HG03196 (cell line): Measurements from ENCODE around the gene GPATCH8.
"Not testable (repeated sequence)": the region's sequence is repeated elsewhere in the genome, so short reads cannot be mapped to it uniquely, and the experiment has no call there.

ENCODE experiments used
- ATAC-seq: cut with Tn5 transposase; IDR thresholded peaks from one replicate; pipeline ENCODE4 v1.9.1; 2021; ENCODE audit not compliant: unreplicated experiment

The GPATCH8 gene

DNA sequence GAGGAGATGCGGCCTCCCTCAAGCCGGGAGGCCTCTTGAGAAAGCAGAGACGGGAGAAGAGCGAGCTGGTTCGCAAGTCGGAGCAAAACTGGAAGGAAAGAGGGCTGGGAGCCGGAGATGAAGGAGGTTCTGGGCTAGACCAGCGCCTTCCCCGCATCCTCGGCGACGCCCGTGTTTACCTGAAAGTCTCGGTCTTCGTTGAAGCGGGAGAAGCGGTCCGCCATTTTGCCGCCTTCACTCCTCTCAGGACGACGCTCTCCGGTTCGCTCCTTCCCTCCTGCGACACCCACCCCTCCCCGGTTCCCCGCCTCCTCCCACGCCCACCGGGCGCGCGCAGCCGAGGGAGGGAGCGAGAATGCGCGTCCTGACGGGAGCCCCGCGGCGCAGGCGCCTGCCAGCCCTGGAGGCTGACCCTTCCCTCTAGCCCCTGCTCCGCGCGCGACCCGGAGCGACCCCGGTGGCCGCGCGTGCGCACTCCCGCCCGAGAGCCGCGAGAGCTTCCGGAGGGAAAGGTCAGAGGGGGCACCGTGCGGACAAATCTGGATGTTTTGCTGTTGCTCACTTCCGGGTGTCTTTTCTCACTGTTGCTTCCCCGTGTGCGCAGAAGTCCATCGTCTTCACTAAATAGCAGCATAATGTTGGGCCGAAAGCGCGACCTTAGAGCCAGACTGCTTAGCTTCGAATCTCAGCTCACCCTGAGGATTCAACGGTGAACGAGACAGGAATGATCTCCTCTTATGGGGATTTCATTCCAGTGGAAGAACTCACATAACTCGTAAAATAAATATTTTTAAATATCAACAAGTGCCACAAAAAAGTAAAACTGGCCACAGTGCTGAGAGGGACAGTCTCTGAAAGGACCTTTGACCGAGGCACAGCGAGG is at the start of gene GPATCH8:
TSS of gene GPATCH8 (minus strand) at position 260 of the 883 bp plus-strand sequence. CDS start at position 224, 36 bp downstream.
- peak; percentile 86 for ATAC-seq

DNA sequence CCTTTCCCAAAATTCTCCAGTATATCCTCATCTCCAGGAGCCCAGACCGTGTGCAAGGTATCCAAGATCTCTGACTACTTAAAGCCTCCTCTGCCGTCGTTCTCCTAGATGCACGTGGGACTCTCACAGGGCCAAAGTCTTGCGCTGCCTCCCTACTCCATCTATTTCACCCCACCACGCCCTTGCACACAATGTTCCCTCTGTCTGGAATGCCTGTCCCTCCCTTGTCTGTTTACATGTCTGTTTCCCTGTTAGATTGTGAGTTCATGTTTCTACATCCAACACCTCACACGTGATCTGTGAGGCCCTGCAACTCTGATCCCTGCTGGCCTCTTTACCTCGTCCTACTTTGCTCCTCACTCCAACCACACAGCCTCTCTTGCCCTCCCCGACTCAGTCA is 49.2 kb upstream of the GPATCH8 start:
- no peak for ATAC-seq

DNA sequence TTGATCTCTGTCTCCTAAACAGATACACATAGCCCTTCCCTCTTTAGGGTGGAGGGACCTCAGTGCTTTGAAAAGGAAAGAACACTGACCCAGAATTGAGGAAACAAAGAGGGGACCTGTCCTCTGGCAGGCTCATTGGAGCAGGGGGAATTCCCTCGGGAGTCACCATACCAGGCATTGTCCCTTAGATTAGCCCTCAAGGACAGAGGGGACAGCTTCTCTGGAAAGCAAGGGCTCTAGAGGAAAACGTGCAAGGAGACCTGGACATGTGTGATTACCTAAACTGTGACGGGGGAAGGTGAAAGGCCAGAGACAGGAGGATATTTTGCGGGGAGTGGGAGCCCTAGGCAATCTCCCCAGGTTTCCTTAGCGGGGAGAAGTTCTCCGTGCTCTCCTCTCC is 46.5 kb upstream of the GPATCH8 start:
- ATAC-seq: no peak

DNA sequence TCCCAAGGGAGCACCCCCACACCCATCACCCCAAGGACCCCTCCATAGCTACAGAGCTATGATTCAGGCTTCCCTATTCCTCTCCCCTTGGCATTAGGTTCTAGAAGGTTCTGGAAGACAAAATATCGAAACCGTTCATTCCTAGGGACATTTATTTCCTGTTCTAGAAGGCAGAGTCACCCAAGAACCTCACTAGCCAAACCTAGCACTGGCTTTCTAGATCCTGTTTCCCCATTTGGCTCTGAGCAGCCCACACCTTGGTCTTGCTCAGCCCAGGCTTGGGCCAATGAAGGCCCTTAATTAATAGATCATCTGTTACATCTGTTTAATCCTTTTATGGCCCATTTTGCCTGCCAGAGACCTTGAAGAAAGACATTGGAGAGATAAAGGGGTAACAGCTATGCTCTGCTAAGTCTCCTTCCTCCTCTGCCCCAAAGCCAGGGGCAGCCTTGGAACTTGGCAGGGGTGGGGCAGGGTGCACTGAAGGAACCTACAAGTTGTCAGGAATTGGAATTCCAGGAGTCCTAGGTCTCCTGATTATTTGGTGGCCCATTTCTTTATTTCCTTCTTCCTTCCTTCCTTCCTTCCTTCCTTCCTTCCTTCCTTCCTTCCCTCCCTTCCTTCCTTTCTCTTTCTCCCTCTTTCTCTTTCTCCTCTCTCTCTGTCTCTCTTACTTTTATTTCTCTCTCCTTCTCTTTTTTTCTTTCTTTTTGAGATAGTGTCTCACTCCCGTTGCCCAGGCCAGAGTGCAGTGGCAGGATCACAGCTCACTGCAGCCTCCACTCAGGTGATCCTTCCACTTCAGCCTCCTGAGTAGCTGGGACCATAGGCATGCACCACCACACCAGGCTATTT is 45.4 kb upstream of the GPATCH8 start:
- ATAC-seq: no peak

DNA sequence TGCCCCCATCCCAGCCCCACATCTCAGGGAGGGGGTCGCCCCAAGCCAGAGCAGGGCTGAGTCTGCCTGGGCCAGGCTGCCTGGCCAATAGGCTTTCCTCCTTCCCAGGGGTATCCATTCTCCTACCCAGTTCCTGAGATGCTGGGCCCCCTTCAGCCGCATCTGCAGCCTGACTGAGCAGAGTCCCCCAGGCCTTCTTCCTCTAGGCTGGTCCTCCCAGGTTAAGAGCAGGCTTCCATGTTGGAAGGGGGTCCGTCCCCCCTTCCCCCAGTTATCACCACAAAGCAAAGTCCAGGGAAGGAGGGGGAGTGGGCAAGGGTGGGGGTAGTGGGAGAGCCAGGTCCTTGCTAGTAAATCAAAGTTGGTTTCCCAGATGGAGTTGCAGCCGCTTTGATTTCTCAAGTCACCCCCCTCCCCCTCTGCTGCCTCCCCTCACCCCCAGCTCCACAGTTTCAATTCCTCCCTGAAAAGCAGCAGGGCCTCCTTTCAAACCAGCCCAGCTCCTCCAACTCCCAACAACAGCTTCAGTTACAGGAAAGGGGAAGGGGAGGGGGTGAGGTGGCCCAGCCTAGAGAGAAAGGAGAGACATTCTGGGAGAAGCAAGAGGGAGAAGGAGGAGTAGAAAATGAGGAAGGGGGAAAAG is 44.5 kb upstream of the GPATCH8 start:
- ATAC-seq: no peak

DNA sequence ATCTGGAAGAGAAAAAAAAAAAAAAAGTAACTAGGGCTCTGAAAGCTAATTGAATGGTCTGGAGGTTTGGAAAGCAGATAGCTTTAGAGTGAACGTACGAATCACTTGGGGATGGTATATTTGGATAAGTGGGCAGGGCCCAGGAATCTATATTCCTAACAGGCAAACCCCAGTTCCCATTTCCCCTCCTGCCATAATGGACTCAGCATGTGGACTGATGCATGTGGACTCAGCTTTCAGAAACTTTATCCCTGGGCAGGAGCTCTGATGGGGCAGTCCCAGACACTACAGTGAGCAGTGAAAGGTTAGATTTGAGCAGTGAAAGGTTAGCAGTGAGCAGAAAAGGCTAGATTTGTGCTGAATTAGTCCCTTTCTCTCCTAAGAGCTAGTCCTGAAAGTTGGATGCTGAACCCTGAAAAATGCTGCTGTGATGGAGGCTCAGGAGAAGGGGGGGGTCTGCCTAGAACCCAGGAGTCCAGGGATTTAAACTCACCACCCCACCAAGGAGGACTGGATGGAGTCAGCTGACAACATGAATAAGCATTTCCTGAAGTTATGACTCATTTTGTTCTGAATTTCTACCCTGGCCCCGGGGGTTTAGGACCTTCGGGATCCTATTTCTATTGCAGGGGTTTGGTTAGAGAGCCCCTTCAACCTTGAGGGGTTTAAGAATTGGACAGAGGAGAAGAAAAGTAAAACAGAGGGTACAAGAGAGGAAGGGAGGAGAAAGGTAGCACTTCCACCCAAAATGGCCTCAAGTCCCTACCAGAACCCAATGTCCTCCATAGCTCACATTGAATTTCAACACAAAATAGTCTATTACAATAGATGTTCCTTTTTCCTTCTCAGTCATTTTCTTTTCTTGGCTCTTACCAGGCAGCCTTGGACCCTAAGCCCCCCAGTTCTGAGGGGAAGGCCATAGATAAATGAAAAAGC is 43.7 kb upstream of the GPATCH8 start:
- ATAC-seq: no peak

DNA sequence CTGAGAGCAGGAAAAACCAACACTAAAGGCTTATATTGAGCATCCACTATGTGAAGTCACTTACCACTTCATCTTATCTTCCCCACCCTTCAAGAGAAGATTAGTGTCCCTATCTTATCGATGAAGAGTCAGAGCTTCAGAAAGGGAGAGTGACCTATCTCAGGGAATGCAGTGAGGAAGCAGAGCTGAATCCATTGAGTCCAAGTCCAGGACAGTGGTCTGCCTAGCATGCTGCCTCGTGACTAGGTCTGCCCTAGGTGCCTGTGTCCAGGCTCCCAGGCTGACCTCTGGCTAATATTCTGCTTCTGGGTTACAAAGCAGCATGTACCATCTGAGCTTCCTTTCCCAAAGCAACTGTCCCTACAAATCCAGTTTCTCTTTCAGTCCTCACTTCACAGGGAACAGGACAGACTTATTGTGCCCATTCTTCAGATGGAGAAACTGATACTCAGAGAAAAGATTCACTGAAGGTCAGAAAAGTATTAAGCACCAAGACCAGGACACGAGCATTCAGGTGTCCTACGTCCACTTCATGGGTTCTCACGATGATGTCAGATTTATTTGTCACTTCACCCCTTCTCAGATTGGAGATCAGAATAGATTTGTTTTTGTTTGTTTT is 40.8 kb upstream of the GPATCH8 start:
- no peak for ATAC-seq

DNA sequence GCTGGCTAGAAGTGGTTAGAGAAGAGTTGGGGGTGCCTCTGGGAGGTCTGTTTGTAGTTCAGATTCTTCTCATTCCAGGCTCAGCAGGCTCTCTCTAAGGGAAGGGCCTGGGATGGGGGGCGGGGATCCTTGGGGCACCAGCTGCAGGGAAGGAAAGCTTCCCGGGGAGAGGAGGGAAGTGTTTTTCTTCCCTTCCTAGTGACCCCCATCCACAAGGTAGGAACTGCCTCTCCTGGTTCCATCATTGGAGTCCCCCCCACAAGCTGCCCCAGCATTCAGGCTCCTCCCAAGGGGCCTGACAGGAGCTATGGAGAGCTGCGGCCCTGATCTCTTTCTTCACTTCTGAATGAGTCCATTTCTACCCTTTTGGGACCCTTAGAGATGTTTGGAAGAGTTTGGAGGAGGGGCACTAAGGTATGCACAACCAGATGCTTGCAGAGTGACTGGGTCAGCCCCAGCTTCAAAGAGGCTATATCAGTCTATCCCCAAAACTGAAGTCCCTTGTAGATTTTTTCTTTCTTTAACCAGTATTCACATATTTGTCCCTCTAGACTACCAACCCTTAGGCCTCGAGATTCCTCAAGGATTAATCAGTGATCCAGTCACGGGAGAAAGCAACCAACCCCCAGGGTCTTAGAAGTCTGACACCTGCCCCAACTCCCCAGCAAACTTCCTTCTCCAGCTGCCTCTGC is 40.2 kb upstream of the GPATCH8 start:
- ATAC-seq: no peak

DNA sequence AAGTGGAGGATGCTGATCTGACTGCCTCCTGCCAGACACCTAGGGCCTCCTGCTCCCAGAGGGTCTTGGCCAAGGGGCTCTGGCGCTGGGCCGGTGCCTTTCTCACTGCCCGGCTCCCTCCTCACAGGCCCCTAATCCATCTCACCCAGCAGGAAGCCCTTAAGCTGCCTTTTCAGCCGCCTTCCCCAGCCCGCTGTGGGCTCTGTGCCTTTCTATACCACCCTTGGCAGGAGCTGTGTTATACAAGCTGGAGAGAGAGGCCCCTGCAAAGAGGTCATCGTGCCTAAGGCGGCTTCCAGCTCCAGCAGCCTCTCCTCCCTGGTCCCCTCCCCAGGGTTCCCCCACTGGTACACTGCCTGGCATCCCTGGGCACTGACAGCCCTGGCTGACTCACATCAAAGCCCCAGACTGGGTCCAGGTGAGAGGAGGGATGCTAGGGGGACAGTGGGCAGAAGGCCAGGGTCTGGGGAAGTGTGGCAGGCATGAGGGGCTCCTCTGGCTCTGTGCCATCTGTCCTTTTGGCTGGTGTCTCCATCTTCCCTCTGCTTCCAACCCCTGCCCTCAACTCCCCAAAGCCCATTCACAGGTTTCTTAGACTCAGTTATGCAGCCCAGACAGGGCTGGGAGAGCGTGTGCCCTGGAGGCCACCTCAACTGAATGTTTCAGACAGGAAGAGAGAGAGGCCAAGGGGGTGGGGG is 38.8 kb upstream of the GPATCH8 start:
- ATAC-seq: no peak

DNA sequence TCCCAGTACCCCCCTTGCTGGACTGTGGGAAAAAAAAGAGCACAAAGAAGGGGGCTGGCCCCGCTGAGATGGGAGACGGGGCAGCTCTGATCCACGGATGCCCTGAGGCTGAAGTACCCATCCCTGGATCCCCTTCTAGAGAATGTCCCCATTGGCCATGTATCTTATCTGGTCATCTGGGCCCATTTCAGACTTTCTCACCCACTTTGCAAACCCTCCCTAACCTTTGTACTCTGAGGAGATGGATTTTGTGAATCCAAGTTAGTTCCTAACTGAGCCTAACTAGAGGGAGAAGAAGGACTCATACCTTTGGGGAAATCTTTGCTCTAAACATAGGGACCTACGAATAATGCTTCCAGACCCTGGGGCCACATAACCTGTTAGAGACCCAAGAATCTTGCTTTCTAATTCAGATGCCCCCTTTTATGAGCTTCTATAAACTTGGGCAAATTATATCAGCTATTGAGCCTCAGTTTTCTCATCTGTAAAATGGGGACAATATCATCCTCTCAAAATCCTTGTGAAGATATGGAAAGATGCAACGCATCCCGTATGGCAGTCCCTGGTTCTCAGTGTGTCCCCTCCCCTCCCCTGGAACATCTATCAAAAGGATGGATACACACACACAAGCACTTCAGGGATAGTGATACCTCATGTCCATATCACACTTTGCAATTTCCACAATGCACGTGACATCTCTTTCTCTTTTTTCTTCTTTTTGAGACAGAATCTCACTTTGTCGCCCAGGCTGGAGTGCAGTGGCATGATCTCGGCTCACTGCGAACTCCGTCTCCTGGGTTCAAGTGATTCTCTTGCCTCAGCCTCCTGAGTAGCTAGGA is 37.3 kb upstream of the GPATCH8 start:
- no peak for ATAC-seq

DNA sequence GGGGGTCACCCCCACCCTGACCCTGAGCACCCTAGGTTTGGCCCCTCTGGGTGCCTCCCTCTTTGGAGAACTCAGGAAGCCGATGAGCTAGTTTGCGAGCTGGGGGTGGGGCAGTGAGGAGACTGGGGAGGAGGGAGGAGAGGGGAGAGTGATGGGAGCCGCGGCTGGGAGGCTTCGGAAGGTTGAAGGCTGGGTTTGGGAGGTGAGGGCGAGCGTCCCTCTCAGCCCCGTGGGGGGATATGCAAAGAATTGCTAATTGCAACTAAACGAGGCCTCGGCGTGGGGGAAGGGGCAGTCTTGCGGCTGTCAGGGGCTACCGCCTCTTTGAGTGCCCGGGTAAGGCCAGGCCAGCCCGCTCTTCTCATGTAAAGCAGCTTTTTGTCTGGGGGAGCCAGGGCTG is 36.5 kb upstream of the GPATCH8 start:
- ATAC-seq: no peak

DNA sequence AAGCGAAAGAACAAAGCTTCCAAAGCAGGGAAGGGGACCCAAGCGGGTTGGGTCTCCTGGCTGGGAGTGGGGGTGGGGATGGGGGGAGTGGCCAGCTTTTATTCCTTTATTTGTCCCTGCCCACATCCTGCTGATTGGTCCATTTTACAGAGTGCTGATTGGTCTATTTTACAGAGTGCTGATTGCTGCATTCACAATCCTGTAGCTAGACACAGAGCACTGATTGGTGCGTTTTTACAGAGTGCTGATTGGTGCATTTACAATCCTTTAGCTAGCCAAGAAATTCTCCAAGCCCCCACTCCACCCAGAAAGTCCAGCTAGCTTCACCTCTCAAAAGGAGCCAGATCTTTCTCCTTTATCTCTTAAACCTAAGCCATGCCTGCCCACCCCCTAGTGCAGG is 34.7 kb upstream of the GPATCH8 start:
- ATAC-seq: not testable (repeated sequence)

DNA sequence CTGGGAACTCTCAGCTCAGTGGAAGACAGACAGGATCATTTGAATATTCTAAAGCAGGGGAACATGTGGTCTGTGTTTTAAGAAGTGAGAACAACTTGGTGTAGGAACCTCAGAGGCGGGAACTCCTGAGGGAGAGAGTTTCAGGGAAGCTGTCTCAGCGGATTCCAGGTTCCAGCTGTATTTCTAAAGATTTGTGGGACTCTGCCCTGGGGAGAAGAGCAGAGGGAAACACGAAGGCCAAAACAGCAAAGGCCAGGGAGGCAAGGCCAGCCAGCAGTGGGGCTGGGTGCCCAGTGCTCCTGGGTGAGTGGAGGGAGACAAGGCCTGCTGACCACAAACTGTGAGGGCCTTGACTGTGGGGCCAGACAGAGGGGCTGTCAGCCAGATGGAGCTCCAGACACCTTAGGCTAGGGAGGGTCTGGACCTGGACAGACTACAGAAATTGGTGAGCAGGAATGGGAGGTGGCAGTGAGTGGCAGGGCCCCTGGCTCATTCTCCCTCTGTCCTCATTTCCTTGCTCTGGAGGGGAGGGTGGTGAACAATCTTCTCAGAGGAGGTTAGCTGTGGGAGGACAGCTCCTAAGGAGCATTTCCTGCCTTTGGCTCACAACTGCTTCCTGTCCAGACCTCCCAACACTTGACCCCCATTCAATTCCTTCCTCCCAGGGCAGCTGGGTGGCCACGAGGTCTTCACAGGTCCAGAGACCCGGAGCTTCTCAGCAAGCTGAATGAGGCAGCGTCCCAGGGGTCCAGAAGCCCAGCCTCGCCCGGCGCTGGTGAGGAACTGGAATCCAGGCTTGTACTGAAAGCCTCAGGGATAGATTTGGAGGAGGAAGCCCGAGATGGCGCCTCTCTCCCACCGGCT is 33.1 kb upstream of the GPATCH8 start:
- no peak for ATAC-seq

DNA sequence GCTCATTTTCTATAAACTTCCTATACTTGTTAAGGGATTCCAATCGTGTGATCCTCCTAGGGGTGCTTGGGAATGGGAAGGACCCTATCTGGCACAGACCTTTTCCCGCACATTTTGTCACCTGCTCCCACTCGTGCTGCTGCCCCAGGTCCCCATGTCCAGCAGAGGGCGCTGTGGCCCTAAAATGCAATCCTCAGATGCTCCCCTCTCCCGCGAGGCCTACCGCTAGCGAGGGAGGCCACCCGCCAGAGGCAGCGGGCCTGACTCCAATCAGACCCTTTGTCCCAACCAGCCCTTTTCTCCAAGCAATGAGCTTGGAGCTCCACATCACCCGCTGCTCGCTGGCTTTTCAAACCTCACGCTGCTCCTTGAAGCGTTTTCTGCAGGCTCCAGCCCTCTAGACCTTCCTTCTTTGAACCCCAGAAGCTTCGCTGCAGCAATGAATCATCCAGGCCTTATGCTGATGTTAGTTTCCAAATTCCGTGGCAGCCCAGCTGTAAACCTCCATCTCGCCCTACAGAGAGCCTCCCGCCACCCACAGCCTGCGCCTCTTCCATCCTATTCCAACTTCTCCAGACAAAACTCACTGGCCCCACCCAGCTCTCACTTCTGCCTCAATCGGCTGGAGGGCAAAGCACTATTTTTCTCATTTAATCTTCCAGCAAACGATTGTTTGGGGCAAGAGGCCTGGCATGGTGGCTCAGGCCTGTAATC is 30.5 kb upstream of the GPATCH8 start:
- no peak for ATAC-seq

DNA sequence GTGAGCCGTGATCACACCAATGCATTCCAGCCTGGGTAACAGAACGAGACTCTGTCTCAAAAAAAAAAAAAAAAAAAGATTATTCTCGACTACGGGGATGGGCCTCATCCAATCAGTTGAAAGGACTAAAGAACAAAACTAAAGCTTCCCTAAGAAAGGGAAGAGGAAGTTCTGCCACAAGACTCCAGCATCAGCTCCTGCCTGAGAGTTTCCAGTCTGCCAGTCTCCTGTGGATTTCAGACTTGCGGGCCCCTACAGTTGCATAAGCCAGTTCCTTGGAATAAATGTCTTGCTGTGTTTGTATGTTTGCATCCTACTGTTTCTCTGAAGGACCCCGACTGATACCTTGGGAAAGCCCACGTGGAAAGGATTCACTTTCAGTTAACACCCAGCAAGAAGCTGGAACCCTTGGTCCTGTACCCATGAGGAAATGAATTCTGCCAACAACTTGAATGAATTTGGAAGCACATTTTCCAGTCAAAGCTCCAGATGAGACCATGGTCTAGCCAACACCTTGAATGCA is 27.8 kb upstream of the GPATCH8 start:
- no peak for ATAC-seq

DNA sequence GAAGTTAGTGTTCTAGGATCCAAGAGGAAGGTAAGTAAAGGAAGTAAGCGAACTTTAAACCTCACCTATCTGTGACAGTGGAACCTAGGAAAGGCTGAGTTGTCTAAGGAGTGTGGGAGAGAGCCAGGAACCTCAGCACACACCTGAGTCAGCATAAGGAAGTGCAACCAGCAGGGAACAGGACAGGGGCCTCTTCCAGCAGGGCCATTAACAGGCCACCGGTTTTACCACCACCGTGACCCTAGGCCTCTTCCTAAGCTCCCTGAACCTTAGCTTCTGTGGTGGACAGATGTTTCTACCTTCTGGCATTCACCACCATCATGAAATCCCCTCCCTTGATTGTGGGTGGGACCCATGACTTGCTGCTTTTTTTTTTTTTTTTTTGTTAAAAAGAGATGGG is 26.7 kb upstream of the GPATCH8 start:
- ATAC-seq: no peak
